Right lung (tissue), 10 donors: ENCODE data around the gene REG4. TPM values are rescaled to one million over a fixed set of nuclear protein-coding genes. Genes with fewer than 3 reads are reported as not detected.
"Not testable (repeated sequence)": the region's sequence is repeated elsewhere in the genome, so short reads cannot be mapped to it uniquely, and the experiment has no call there.

Experiments used
- DNase-seq, 2 donors: peaks; one replicate each; pipeline ENCODE4 v3.0.0-alpha.2; 2013
- long read RNA-seq, 8 donors: transcript quantifications; one replicate each; lab custom pipeline, GENCODE V29; 2026
- polyA plus RNA-seq, 5 donors: library from polyadenylated mRNA; unstranded; fragments of 120-200 nt; gene quantifications; one replicate each; pipeline versions ENCODE4 v1.2.1 to v1.2.3, GENCODE V29; 2013; ENCODE audit warnings: inconsistent platforms in 1 of 5, low replicate concordance in 1 of 5; ENCODE audit not compliant: insufficient read length in 5 of 5, insufficient read depth in 1 of 5

REG4 gene
- under 1 TPM in 1 of 5 donors, not detected in 4; 0.28 TPM for polyA plus RNA-seq
- long read RNA-seq, donor 1, result 0 reads
- long read RNA-seq, donor 2, result 0 reads
- long read RNA-seq, donor 3, result 0 reads
- long read RNA-seq, donor 4, result 0 reads
- long read RNA-seq, donor 5, result 0 reads
- long read RNA-seq, donor 6, result 0 reads
- long read RNA-seq, donor 7, result 0 reads
- long read RNA-seq, donor 8, result 0 reads

GRCh38 chr1:119811387-119811786 is at the start of gene REG4:
TSS of gene REG4 (minus strand) at chr1:119811460. CDS start at chr1:119808769, 2,691 bp downstream.
- no peak for DNase-seq

- no peak for DNase-seq
Observed at GRCh38 chr1:119859647-119860046, 48.4 kb upstream of the REG4 start.

GRCh38 chr1:119858556-119859214 is 47.4 kb upstream of the REG4 start:
- DNase-seq, result not testable (repeated sequence)

- no peak for DNase-seq
Observed at GRCh38 chr1:119858126-119858525, 46.9 kb upstream of the REG4 start.

GRCh38 chr1:119853155-119853554 is 41.9 kb upstream of the REG4 start:
- DNase-seq, result no peak

GRCh38 chr1:119844206-119844605 is 32.9 kb upstream of the REG4 start:
- DNase-seq, result not testable (repeated sequence)

- DNase-seq, result no peak
Observed at GRCh38 chr1:119841306-119841705, 30.0 kb upstream of the REG4 start.

GRCh38 chr1:119840745-119841144 is 29.5 kb upstream of the REG4 start:
- no peak for DNase-seq

- DNase-seq, result no peak
Observed at GRCh38 chr1:119838236-119838635, 27.0 kb upstream of the REG4 start.

- DNase-seq, result no peak
Observed at GRCh38 chr1:119834990-119835389, 23.7 kb upstream of the REG4 start.

GRCh38 chr1:119831027-119831426 is 19.8 kb upstream of the REG4 start:
- no peak for DNase-seq

GRCh38 chr1:119829625-119830024 is 18.4 kb upstream of the REG4 start:
- peak in 1 of 2 donors; percentile 4 for DNase-seq

- DNase-seq, result not testable (repeated sequence)
Observed at GRCh38 chr1:119829006-119829405, 17.7 kb upstream of the REG4 start.

- DNase-seq, result no peak
Observed at GRCh38 chr1:119828266-119828665, 17.0 kb upstream of the REG4 start.

- DNase-seq, result no peak
Observed at GRCh38 chr1:119827010-119827409, 15.8 kb upstream of the REG4 start.

GRCh38 chr1:119822406-119822805 is 11.1 kb upstream of the REG4 start:
- DNase-seq, result no peak

GRCh38 chr1:119818181-119818580 is 6.9 kb upstream of the REG4 start:
- no peak for DNase-seq

- DNase-seq, result no peak
Observed at GRCh38 chr1:119816407-119816806, 5.1 kb upstream of the REG4 start.

- no peak for DNase-seq
Observed at GRCh38 chr1:119815928-119816327, 4.7 kb upstream of the REG4 start.

- no peak for DNase-seq
Observed at GRCh38 chr1:119815361-119815760, 4.1 kb upstream of the REG4 start.

- no peak for DNase-seq
Observed at GRCh38 chr1:119814288-119814687, 3.0 kb upstream of the REG4 start.

- DNase-seq, result no peak
Observed at GRCh38 chr1:119811985-119812557, 811 bp upstream of the REG4 start.

- peak in 1 of 2 donors; percentile 64 for DNase-seq
Observed at GRCh38 chr1:119808972-119809550, 2.2 kb downstream of the REG4 start.
